Kidney capillary endothelial cell (primary cell): ENCODE measurements around the gene STEAP1.
"Not testable (repeated sequence)": the region's sequence is repeated elsewhere in the genome, so short reads cannot be mapped to it uniquely, and the experiment has no call there.

ENCODE experiments used
- DNase-seq: peaks from one replicate; pipeline ENCODE4 v3.0.0-alpha.2; 2018; ENCODE audit warnings: low spot score

The STEAP1 gene

DNA sequence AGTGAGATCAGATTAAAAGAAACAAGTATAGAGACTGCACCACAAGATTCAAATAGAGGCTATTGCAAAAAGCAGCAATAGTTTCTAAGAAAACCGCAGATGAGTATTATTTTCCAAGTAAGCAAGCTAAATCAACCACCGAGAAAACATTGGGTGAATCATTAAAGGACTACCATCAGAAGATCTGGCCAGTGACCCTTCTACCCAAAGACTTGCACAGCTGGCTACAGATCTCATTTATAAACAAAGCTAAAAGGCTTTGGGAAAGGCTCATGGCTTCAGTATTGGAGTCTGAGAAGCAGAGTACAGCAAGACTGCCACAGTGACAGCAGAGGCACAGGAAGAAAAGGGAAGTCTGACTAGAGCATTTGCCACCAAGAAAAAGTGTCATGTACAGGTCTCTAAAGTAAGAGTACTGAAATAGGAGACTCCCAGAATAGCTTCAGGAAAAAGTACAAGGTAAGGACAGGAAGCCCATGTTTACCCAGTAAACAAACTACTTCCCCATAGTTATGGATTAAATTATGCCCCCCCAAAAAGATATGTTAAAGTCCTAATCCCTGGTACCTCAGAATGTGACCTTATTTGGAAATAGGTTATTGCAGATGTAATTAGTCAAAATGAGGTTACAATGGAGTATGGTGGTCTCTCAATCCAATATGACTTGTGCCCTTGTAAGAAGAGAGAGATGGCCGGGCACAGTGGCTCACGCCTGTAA is 19.0 kb downstream of the STEAP1 start:
- no peak for DNase-seq

GRCh38 chr7:90175667-90176066 is 21.4 kb downstream of the STEAP1 start:
- DNase-seq, result no peak

GRCh38 chr7:90176195-90176594 is 21.9 kb downstream of the STEAP1 start:
- no peak for DNase-seq

GRCh38 chr7:90178166-90178565 is 23.9 kb downstream of the STEAP1 start:
- no peak for DNase-seq

DNA sequence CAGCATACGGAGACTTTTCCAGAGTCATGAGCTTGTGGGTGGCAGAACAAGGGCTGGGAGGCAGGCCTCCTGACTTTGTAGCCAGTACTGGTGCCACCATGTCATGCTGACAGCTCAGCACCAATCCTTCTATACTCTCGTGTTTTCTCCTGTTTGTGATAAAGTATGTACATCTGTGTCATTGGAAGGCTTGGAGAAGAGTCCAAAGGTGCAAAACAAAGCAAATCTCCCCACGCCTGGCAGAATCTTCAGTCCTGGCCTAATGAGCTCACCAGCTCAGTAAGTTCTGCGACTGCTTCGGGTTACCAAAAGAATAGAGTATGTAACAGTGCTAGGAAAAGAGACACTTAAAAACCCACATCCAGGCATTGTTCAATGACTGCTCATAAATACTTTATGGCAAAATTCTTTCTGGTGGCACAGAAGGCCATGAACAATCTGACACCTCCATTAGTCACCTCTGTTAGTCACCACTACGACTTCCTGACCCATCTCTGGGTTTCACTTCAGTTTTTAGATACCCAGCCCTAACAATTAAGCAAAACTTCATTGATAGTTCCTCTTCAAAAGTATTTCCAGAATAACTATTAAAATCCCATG is 24.5 kb downstream of the STEAP1 start:
- peak; percentile 93 for DNase-seq

DNA sequence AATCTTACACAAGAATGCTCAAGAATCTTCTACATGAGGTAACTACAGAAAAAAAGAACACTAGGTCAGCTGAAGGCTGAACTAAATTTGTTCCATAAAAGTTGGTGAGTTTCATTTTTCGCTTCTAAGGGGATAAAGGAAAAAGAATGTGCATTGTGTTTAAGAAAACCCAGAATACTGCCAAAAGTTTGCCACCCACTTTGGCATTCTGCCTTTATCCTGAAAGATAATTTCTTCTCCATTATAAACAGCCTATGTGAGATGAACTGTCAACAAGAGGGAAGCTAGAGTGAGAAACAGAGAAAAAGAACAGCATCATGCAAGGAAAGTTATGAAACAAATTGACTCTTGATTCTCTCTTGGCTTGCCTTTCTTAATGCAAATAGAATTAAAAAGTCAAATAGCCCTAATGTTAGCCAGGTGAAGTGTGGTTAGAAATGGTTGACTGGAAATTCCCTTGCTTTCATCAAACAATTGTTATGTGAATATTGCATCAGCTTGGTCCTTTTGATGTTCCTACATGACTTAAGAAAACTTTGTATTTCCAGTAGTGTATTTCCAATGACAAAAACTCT is 25.8 kb downstream of the STEAP1 start:
- DNase-seq, result no peak

DNA sequence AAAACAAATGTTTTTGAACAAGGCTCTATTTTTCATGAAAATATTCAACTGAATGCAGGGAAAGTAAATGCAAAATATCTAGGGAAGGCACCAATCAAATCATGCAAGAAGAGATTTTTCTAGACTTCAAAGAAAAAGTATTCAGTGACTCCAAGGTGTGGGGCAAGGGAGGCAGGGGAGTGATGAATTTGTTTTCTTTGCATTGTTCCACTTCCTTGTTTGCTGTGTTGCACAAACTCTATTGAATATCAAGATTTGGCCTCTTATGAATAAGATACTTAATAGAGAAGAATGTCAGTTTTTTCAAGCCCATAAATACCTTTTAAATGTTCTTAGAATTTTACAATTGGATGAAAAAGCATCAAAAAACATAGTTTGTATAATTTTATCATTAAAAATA is 26.4 kb downstream of the STEAP1 start:
- DNase-seq, result no peak

- DNase-seq, result no peak
These were observed 27.2 kb downstream of the STEAP1 start for GRCh38 chr7:90181485-90181884.

DNA sequence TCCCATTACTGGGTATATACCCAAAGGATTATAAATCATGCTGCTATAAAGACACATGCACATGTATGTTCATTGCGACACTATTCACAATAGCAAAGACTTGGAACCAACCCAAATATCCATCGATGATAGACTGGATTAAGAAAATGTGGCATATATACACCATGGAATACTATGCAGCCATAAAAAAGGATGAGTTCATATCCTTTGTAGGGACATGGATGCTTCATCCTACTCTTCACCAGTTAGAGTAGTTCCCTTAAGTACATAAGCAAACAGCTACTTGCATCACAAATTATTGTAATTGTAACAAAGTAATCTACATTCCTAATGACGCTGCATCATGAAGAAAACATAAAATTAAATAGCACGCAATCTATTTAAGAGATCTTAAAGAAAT is 32.0 kb downstream of the STEAP1 start:
- DNase-seq, result not testable (repeated sequence)

DNA sequence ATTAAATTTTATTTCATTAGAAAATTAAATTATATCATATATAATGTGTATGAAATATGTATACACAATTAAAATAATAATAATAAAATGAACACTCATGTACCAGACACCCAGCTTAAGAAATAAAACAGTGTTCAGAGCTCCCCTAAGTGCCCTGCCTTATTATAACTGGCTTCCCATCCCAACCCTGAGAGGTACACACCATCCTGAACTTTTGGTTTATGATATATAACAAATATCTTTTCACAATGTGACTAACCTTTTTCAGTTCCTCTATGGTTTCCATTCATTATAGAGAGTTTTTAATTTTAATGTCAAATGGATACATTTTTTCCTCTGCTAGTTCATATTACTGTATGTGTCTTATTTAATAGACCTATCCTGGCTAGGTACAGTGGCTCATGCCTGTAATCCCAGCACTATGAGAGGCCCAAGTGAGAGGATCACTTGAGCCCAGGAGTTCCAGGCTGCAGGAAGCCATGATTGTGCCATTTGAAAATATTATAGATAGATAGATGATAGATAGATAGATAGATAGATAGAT is 33.3 kb downstream of the STEAP1 start:
- no peak for DNase-seq

DNA sequence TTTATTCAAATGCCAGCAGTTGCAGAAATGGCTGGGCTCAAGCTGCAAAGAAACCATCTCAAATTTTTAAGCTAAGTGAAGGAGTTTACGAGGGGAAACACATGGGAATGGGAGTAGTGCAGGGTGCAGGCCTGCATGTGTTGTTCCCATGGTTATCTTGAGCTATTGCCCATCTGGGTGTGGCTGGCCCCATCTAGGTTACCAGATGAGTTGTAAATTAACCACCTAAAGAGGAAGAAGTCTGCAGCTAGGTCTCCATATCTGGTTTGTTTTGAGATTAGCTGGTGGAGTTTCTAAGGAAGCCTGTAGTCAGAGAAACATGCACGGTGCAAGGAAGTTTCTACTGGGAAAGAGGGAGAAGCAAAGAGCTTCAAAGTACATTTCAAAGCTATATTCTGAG is 34.0 kb downstream of the STEAP1 start:
- no peak for DNase-seq

DNA sequence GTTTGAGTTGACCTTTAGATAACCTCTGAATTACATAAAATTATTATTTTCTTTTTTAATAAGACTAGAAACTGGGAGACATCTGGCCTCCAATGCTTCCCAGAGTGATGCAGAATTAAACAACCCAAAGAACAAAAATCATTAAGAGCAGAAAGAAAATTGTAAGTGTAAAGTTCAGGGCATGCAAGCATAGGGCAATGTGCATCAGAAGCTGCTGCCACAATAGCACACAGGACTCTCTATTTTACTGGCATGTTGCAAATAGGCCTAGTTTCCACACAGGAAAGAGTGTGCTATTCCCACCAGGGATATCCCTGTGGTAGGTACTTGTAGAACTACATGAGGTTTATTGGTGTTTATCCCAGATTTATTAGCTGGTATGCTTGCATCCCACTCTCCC is 36.7 kb downstream of the STEAP1 start:
- no peak for DNase-seq

DNA sequence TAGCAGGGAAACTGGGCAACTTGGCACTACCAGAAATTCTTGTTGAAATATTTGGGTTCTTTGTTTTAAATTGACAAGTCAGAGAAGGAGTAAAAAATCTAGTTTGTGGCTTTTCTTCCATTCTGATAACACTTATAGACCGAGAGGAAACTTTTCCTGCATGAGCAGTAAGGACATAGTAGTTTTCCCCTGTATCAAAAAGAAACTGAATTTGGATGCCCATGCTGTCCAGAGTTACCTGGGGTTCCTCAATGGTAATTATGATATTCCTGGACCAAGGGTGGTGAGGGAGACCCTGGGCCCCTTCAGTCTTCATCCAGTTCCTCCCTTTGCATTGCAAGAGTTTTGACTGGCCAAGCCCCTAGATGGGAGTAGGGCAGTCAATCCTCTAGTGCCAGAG is 37.4 kb downstream of the STEAP1 start:
- no peak for DNase-seq

GRCh38 chr7:90192876-90193750 is 38.8 kb downstream of the STEAP1 start:
- DNase-seq, result no peak

DNA sequence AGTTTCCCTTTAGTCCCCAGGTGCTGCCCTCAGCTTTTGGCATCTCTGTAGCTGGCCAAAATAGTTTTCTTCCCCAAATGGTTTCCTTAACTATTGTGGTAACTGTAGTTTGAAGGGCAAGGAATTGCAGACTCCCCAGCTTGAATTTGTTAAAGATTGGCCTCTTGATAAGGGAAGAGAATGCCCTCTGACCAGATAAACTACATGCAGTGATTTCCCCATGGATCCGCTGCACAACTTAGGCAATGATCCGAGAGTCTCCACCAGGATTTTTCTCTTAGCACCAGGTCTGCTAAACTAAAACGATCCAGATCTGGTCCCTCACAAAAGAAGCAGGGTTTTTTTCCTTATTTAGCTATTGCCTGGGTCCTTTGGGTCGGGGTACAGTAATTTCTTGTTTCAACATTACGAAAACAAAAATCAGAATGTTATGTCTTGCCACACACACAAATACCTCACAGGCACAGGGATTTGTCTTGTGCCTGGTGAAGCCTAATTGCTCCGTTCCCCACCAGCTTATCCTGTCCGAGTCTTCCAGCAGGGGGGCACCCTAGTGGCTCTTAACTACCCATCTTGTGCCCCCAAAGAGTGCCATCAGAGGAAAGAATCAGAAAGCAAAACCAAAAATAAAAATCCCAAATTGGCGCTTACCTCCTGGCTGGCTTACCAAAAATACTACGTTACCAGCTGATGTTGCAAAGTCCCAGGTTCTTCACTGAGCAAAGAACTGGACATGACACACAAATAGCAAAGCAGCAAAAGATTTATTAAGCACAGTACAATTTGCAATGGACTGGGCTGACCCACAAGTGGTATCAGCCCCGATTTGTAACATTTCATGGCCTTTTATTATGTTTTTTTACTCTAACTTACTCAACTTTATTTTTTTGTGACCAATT is 40.9 kb downstream of the STEAP1 start:
- DNase-seq, result no peak

DNA sequence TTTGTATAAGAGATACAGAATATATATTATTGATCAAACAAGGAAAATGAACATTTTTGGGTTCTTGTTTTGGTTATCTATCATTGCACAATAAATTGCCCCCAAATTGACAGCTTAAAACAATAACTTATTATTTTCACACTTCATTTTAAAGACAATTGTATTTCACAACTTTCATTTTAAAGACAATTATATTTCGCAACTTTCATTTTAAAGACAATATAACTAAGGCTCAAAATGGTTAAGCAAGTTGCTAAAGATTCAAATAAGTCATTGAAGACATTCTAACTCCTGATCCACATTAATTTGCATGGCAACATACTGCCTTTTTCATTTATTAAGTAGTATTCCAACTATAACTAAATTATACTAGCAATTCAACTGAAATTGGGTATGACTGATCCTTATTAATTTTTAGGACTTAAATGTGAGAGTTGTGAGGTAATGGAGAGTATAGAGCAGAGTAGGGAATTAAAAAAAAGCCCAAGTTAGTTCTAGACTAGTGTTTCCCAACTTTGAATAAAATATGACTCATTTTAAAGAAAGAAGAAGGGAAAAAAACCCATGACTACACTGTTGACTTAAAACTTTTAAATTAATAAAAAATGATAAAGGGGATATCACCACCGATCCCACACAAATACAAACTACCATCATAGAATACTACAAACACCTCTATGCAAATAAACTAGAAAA is 47.4 kb downstream of the STEAP1 start:
- no peak for DNase-seq

GRCh38 chr7:90207956-90208355 is 53.7 kb downstream of the STEAP1 start:
- DNase-seq, result no peak

DNA sequence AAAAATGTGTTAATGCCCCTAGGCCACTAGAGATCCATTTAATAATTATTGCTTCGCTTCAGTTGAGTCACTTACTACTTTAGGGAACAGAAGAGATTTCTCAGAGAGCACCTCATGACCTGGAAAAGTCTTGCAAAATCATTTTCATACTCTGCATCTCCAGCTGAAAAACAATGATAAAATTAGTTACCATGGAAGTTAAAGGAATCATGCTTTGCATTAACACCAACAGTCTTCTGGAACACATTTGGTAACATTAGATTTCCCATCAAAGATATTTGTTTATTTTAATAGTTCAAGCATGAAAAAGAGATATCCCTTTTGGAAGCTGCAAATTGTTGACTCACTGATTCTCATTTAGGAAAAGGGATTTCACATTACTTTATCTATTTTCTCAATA is 55.5 kb downstream of the STEAP1 start:
- DNase-seq, result no peak

GRCh38 chr7:90210475-90210874 is 56.2 kb downstream of the STEAP1 start:
- no peak for DNase-seq

DNA sequence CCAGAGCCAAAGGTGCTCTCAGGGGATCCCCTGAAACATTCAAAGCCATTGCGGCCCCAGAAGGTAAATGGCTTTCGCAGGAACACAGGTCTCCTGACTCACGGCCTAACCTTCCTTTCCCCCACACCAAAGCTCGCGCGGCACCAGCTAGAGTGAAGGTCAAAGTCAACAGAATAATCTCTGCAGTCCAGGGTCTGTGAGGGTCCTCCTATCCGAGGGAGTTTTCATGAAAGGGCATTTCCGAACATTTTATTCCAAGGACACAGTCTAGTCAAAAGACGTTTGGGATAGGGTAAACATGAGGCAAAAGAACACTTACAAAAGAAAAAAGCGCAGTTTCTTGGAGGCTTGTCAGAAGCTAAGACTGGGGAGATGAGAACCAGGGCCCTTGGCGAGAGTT is 56.7 kb downstream of the STEAP1 start:
- no peak for DNase-seq
